ENCODE data around the gene TAMALIN. TPM values are rescaled to one million over a fixed set of nuclear protein-coding genes. Genes with fewer than 3 reads are reported as not detected.
A peak's percentile ranks its signal among the peaks of the same experiment; 100 is the strongest.

The TAMALIN gene
- total and polyA plus RNA-seq, 9 donors, result 16.8 to 84.1 (median 32.2) TPM

GRCh38 chr12:52058631-52059361 lies 52.0 kb downstream of the TAMALIN start:
- intact Hi-C loops (cut with DNase I), result no loop called here
- Histone ChIP-seq H3K9me3 (no peaks in the 10 kb centered on the region), H3K4me1 (ENCODE audit: insufficient read depth) (peaks cover 12% of the 10 kb centered on the region), H3K4me3 (no peak overlapping the region), H3K36me3 (no peaks in the 10 kb centered on the region), H3K27ac (no peak overlapping the region), H3K27me3 (no peaks in the 10 kb centered on the region)
- TF ChIP-seq POLR2A (IDR thresholded peaks at IDR 0.05) (peak; percentile 33), CTCF (IDR thresholded peaks at IDR 0.05) (no peak), EP300 (IDR thresholded peaks at IDR 0.05) (no peak)
- peak; percentile 48 to 86 (median 76) for DNase-seq
- 79 to 82% (median 80%) methylated on average over 25 of the region's 25 CpGs for WGBS, 3 donors

- Histone ChIP-seq H3K9me3 (no peaks in the 10 kb centered on the region), H3K4me3 (no peak overlapping the region), H3K36me3 (no peaks in the 10 kb centered on the region), H3K27me3 (no peaks in the 10 kb centered on the region), H3K27ac (no peak overlapping the region), H3K4me1 (ENCODE audit: insufficient read depth) (peaks cover 17% of the 10 kb centered on the region)
- intact Hi-C loops (cut with DNase I), result no loop called here
- TF ChIP-seq POLR2A (IDR thresholded peaks at IDR 0.05) (peak; percentile 18), EP300 (IDR thresholded peaks at IDR 0.05) (no peak)
- peak; percentile 39 to 82 (median 68) for DNase-seq
- 79 to 80% (median 80%) methylated on average over 12 of the region's 12 CpGs for WGBS, 3 donors
Measured at GRCh38 chr12:52059582-52060497, 53.1 kb downstream of the TAMALIN start.

- Histone ChIP-seq H3K27ac (no peak overlapping the region), H3K9me3 (no peaks in the 10 kb centered on the region), H3K27me3 (no peaks in the 10 kb centered on the region), H3K4me1 (ENCODE audit: insufficient read depth) (peaks cover 17% of the 10 kb centered on the region), H3K36me3 (no peaks in the 10 kb centered on the region), H3K4me3 (no peak overlapping the region)
- 81 to 86% (median 82%) methylated on average over 14 of the region's 14 CpGs for WGBS, 3 donors
- peak in 2 of 5 donors; percentile 64 to 77 for DNase-seq
- intact Hi-C loops (cut with DNase I), result no loop called here
- TF ChIP-seq CTCF (IDR thresholded peaks at IDR 0.05) (no peak), POLR2A (IDR thresholded peaks at IDR 0.05) (no peak), EP300 (IDR thresholded peaks at IDR 0.05) (no peak)
Measured at GRCh38 chr12:52060498-52061177, 53.9 kb downstream of the TAMALIN start.

- H3K4me1 ChIP-seq (ENCODE audit: insufficient read depth), result peaks cover 17% of the 10 kb centered on the region
- intact Hi-C loops (cut with DNase I), result no loop called here
- H3K27ac ChIP-seq, result peak overlapping the region; percentile 81 to 85
- no peaks in the 10 kb centered on the region for H3K9me3 ChIP-seq
- H3K4me3 ChIP-seq, result no peak overlapping the region
- TF ChIP-seq EP300 (IDR thresholded peaks at IDR 0.05) (no peak), POLR2A (IDR thresholded peaks at IDR 0.05) (no peak), CTCF (IDR thresholded peaks at IDR 0.05) (no peak)
- H3K27me3 ChIP-seq, result no peaks in the 10 kb centered on the region
- 75 to 83% (median 83%) methylated on average over 11 to 12 of the region's 12 CpGs for WGBS, 3 donors
- H3K36me3 ChIP-seq, result no peaks in the 10 kb centered on the region
- DNase-seq, result peak in 3 of 5 donors; percentile 54 to 64 (median 58)
Measured at GRCh38 chr12:52061470-52062166, 54.9 kb downstream of the TAMALIN start.

Measured in ovary (tissue), 9 donors.